CD4-positive, alpha-beta T cell (primary cell): ENCODE results near the gene DGKI. TPM values are rescaled to one million over a fixed set of nuclear protein-coding genes. Genes with fewer than 3 reads are reported as not detected.

ENCODE experiments used
- ATAC-seq: fragments of 200-7000 bp; cut with Tn5 transposase; one replicate; pipeline ENCODE4 v1.10.0; 2022; ENCODE audit warnings: mild to moderate bottlenecking; ENCODE audit not compliant: poor library complexity
- CTCF ChIA-PET: fragments of 350-600 bp; sonication (Branson Sonifier 250); formaldehyde crosslinking; loops from one replicate; lab custom pipeline; 2021; ENCODE audit warnings: antibody characterized with exemption, inconsistent platforms; lab: Charles Lee
- POLR2A ChIA-PET: fragments of 350-600 bp; sonication (Branson Sonifier 250); formaldehyde crosslinking; loops from one replicate; lab custom pipeline; 2021; ENCODE audit warnings: antibody characterized with exemption, inconsistent platforms; lab: Charles Lee
- DNase-seq, 14 experiments: peaks; one replicate each; pipeline ENCODE4 v3.0.0-alpha.2; 2013 to 2020; ENCODE audit warnings: mixed read lengths in 2 of 14
- H3K27ac ChIP-seq, 2 donors: one replicate each; pipeline versions ENCODE4 v1.5.1 to v1.7.0; 2013; ENCODE audit warnings: low read length in 2 of 2, low read depth in 1 of 2, mild to moderate bottlenecking in 1 of 2
- H3K27me3 ChIP-seq, 2 experiments: 1 replicate in 1 of 2; 2 replicates in 1 of 2; pipeline versions ENCODE4 v1.6.1 to v1.7.0; 2013; ENCODE audit warnings: low read length in 2 of 2, control low read depth in 1 of 2, mild to moderate bottlenecking in 1 of 2, moderate library complexity in 1 of 2; ENCODE audit not compliant: insufficient read depth in 2 of 2, control insufficient read depth in 1 of 2
- H3K36me3 ChIP-seq: one replicate; pipeline ENCODE4 v1.6.1; 2013; ENCODE audit warnings: low read length, control low read depth; ENCODE audit not compliant: insufficient read depth
- H3K4me1 ChIP-seq: one replicate; pipeline ENCODE4 v1.6.1; 2013; ENCODE audit warnings: low read length, control low read depth; ENCODE audit not compliant: insufficient read depth
- H3K4me3 ChIP-seq: one replicate; pipeline ENCODE4 v1.5.1; 2013; ENCODE audit warnings: mild to moderate bottlenecking, low read length, moderate library complexity
- H3K9me3 ChIP-seq, 2 experiments: 1 replicate in 1 of 2; 2 replicates in 1 of 2; pipeline versions ENCODE4 v1.6.1 to v1.7.0; 2013; ENCODE audit warnings: low read length in 2 of 2, mild to moderate bottlenecking in 2 of 2, control low read depth in 1 of 2, moderate library complexity in 1 of 2; ENCODE audit not compliant: control insufficient read depth in 1 of 2, insufficient read depth in 1 of 2
- H3K27ac Mint-ChIP-seq: one replicate; pipeline ENCODE4 v1.8.0; 2020; ENCODE audit warnings: mixed read lengths
- H3K27me3 Mint-ChIP-seq: one replicate; pipeline ENCODE4 v1.8.0; 2021; ENCODE audit warnings: mixed read lengths
- H3K36me3 Mint-ChIP-seq: one replicate; pipeline ENCODE4 v1.8.0; 2021; ENCODE audit warnings: low read depth, mixed read lengths
- H3K4me1 Mint-ChIP-seq: one replicate; pipeline ENCODE4 v1.8.0; 2021; ENCODE audit warnings: low read depth, mixed read lengths
- H3K4me3 Mint-ChIP-seq: one replicate; pipeline ENCODE4 v1.8.0; 2020; ENCODE audit warnings: mild to moderate bottlenecking, mixed read lengths
- H3K9me3 Mint-ChIP-seq: one replicate; pipeline ENCODE4 v1.8.0; 2020; ENCODE audit warnings: mixed read lengths
- CTCF ChIP-seq: fragments of 200-600 bp; IDR thresholded peaks from one replicate; pipeline ENCODE4 v1.8.0; 2022; ENCODE audit warnings: antibody characterized with exemption, mild to moderate bottlenecking
- intact Hi-C, 2 experiments: fragments of 100-400 bp; cut with DNase I in 1 of 2; cut with micrococcal nuclease in 1 of 2; formaldehyde crosslinking; loops; one replicate each; pipeline versions ENCODE4 v1.15.1 to v1.9.0; 2023 to 2025; cut with DNase I, micrococcal nuclease
- total RNA-seq, 174 experiments: library from RNA in 2 of 174; stranded (reverse) in 2 of 174; gene quantifications; one replicate each; pipeline ENCODE4 v1.2.3 and lab custom pipeline; 2021 to 2026

The DGKI gene
- total RNA-seq, 2 experiments from 2014 or later = not detected

- Histone ChIP-seq H3K4me3 (no peak within 1 kb of the TSS), H3K9me3 (peaks cover 0 to 5% of the 10 kb centered on the region in 2 experiments), H3K4me1 (no peaks in the 10 kb centered on the region), H3K27ac (no peak within 1 kb of the TSS), H3K36me3 (no peaks in the 10 kb centered on the region), H3K27me3 (no peaks in the 10 kb centered on the region)
- DNase-seq = no peak
- Mint-ChIP-seq H3K27me3 (peaks cover 14% of the 10 kb centered on the region), H3K4me1 (no peaks in the 10 kb centered on the region), H3K9me3 (peaks cover 2% of the 10 kb centered on the region), H3K36me3 (no peaks in the 10 kb centered on the region), H3K27ac (no peak within 1 kb of the TSS), H3K4me3 (no peak within 1 kb of the TSS)
- intact Hi-C loops = no loop called here
- no peak for TF ChIP-seq CTCF
- ChIA-PET POLR2A (no interaction called here), CTCF (no interaction called here)
- no peak for ATAC-seq
These were observed 503.4 kb downstream of the DGKI start, which contains the start of gene PTN for GRCh38 chr7:137343281-137343841. Gene PTN, minus strand, starts transcription at chr7:137343733. Its CDS starts 88,760 bp downstream, at chr7:137254973.

GRCh38 chr7:137342828-137343261 lies 503.9 kb downstream of the DGKI start:
- ChIA-PET CTCF (no interaction called here), POLR2A (no interaction called here)
- H3K9me3 ChIP-seq = peaks cover 0 to 5% of the 10 kb centered on the region in 2 experiments
- no peaks in the 10 kb centered on the region for H3K27me3 ChIP-seq
- intact Hi-C loops = no loop called here
- H3K27me3 Mint-ChIP-seq = peaks cover 14% of the 10 kb centered on the region
- no peaks in the 10 kb centered on the region for H3K4me1 ChIP-seq
- H3K4me3 ChIP-seq = no peak overlapping the region
- no peak overlapping the region for H3K27ac ChIP-seq
- H3K36me3 Mint-ChIP-seq = no peaks in the 10 kb centered on the region
- ATAC-seq (no peak), DNase-seq (no peak)
- H3K36me3 ChIP-seq = no peaks in the 10 kb centered on the region
- no peak overlapping the region for H3K27ac Mint-ChIP-seq
- no peak overlapping the region for H3K4me3 Mint-ChIP-seq
- TF ChIP-seq CTCF = no peak
- H3K9me3 Mint-ChIP-seq = peaks cover 3% of the 10 kb centered on the region
- H3K4me1 Mint-ChIP-seq = no peaks in the 10 kb centered on the region

GRCh38 chr7:137342265-137342664 lies 504.5 kb downstream of the DGKI start:
- Mint-ChIP-seq H3K9me3 (peaks cover 7% of the 10 kb centered on the region), H3K27ac (no peak overlapping the region), H3K4me3 (no peak overlapping the region), H3K4me1 (no peaks in the 10 kb centered on the region), H3K36me3 (no peaks in the 10 kb centered on the region), H3K27me3 (peaks cover 14% of the 10 kb centered on the region)
- no peak for DNase-seq
- H3K36me3 ChIP-seq = no peaks in the 10 kb centered on the region
- no peaks in the 10 kb centered on the region for H3K4me1 ChIP-seq
- peaks cover 0 to 5% of the 10 kb centered on the region in 2 experiments for H3K9me3 ChIP-seq
- H3K27ac ChIP-seq = no peak overlapping the region
- no peak for TF ChIP-seq CTCF
- ChIA-PET POLR2A (no interaction called here), CTCF (no interaction called here)
- intact Hi-C loops = no loop called here
- H3K27me3 ChIP-seq = no peaks in the 10 kb centered on the region
- no peak overlapping the region for H3K4me3 ChIP-seq
- ATAC-seq = no peak
